SK-N-SH treated with all-trans-retinoic acid at 6 μM for 48 hours (cell line): ENCODE data around the gene NMT1.

Experiments used
- ATAC-seq: fragments of 200-7000 bp; cut with Tn5 transposase; 3 replicates; pipeline ENCODE4 v1.9.1; 2020; ENCODE audit warnings: mild to moderate bottlenecking, moderate library complexity
- BACH2 ChIP-seq: fragments of 250-450 bp; sonication (Bioruptor Pico); IDR thresholded peaks from 2 replicates; pipeline ENCODE4 v1.9.0; 2021; ENCODE audit warnings: mild to moderate bottlenecking, borderline replicate concordance
- CSDC2 ChIP-seq: fragments of 250-450 bp; sonication (Bioruptor Pico); IDR thresholded peaks from 2 replicates; pipeline ENCODE4 v1.5.0; 2020; ENCODE audit warnings: mild to moderate bottlenecking, moderate library complexity
- ESRRG ChIP-seq: fragments of 250-450 bp; sonication (Bioruptor Pico); IDR thresholded peaks from 2 replicates; pipeline ENCODE4 v1.6.1; 2021; ENCODE audit warnings: mild to moderate bottlenecking
- GLIS3 ChIP-seq: fragments of 250-450 bp; sonication (Bioruptor Pico); IDR thresholded peaks from 2 replicates; pipeline ENCODE4 v1.5.0; 2020; ENCODE audit warnings: mild to moderate bottlenecking, moderate library complexity
- ISL1 ChIP-seq: fragments of 250-450 bp; sonication (Bioruptor Pico); IDR thresholded peaks from 2 replicates; pipeline ENCODE4 v2.1.2; 2022; ENCODE audit warnings: mild to moderate bottlenecking, moderate library complexity
- OSR1 ChIP-seq: fragments of 250-450 bp; sonication (Bioruptor Pico); IDR thresholded peaks from 2 replicates; pipeline ENCODE4 v1.8.0; 2022; ENCODE audit warnings: moderate library complexity, mild to moderate bottlenecking, inconsistent platforms
- PPARA ChIP-seq: fragments of 250-450 bp; sonication (Bioruptor Pico); IDR thresholded peaks from 2 replicates; pipeline ENCODE4 v1.5.0; 2020; ENCODE audit warnings: mild to moderate bottlenecking, borderline replicate concordance
- RARB ChIP-seq: fragments of 250-450 bp; sonication (Bioruptor Pico); IDR thresholded peaks from 2 replicates; pipeline ENCODE4 v1.8.0; 2021; ENCODE audit warnings: mild to moderate bottlenecking, moderate library complexity
- SNAI2 ChIP-seq: fragments of 250-450 bp; sonication (Bioruptor Pico); IDR thresholded peaks from 2 replicates; pipeline ENCODE4 v1.5.0; 2020; ENCODE audit warnings: mild to moderate bottlenecking, moderate library complexity
- TOX ChIP-seq: fragments of 250-450 bp; sonication (Bioruptor Pico); IDR thresholded peaks from 2 replicates; pipeline ENCODE4 v1.8.0; 2021; ENCODE audit warnings: mild to moderate bottlenecking, moderate library complexity, borderline replicate concordance
- ZC3H10 ChIP-seq: fragments of 250-450 bp; sonication (Bioruptor Pico); IDR thresholded peaks from 2 replicates; pipeline ENCODE4 v1.5.1; 2021; ENCODE audit warnings: mild to moderate bottlenecking, moderate library complexity
- ZFP30 ChIP-seq: fragments of 450-650 bp; formaldehyde crosslinking; IDR thresholded peaks from 2 replicates; pipeline ENCODE4 v1.5.0; 2022; ENCODE audit warnings: mild to moderate bottlenecking, moderate library complexity
- ZNF565 ChIP-seq: fragments of 450-650 bp; formaldehyde crosslinking; conservative IDR thresholded peaks from 2 replicates; pipeline ENCODE4 v1.5.0; 2020; ENCODE audit warnings: low read depth, mild to moderate bottlenecking, moderate library complexity
- ZNF70 ChIP-seq: fragments of 450-650 bp; formaldehyde crosslinking; IDR thresholded peaks from 2 replicates; pipeline ENCODE4 v1.5.0; 2020; ENCODE audit warnings: mild to moderate bottlenecking, moderate library complexity
- ZNF8 ChIP-seq: fragments of 450-650 bp; formaldehyde crosslinking; IDR thresholded peaks from 2 replicates; pipeline ENCODE4 v1.5.0; 2020; ENCODE audit warnings: mild to moderate bottlenecking, moderate library complexity
- TF ChIP-seq, protein P1 (sequence below): fragments of 250-450 bp; sonication (Bioruptor Pico); IDR thresholded peaks from 2 replicates; pipeline ENCODE4 v1.8.0; 2020; ENCODE audit warnings: mild to moderate bottlenecking, moderate library complexity, borderline replicate concordance
- TF ChIP-seq, protein P2 (sequence below): fragments of 250-450 bp; sonication (Bioruptor Pico); IDR thresholded peaks from 2 replicates; pipeline ENCODE4 v1.5.1; 2021; ENCODE audit warnings: mild to moderate bottlenecking, moderate library complexity
- TF ChIP-seq, protein P3 (sequence below): fragments of 250-450 bp; sonication (Bioruptor Pico); IDR thresholded peaks from 2 replicates; pipeline ENCODE4 v1.5.1; 2020; ENCODE audit warnings: low read depth, mild to moderate bottlenecking, moderate library complexity
- TF ChIP-seq, protein P4 (sequence below): fragments of 250-450 bp; sonication (Bioruptor Pico); IDR thresholded peaks from 2 replicates; pipeline ENCODE4 v1.5.0; 2020; ENCODE audit warnings: mild to moderate bottlenecking, moderate library complexity
- TF ChIP-seq, protein P5 (sequence below): fragments of 250-450 bp; sonication (Bioruptor Pico); IDR thresholded peaks from 2 replicates; pipeline ENCODE4 v1.8.0; 2021; ENCODE audit warnings: low read depth, mild to moderate bottlenecking, moderate library complexity, borderline replicate concordance

The NMT1 gene

DNA sequence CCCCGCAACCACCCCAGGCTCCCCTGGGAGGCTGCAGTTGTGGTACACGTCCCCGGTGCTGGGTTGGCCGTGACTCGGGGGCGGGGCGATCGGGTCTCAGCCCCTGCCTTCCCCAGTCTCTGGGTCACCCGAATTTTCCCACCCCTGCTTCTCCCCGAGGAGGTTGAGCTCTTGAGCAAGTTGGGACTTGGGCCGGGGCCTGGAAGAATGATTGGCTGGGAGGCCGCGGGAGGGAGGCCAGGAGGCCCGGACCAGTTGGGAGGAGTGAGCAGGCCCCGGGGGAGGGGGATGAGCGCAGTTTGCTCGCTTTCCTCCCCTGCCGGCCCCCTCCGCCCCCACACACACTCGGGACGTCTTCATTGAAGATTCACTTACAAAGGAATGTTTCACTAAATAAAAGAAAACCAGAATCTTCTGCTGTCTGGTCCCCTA, 82.7 kb downstream of the NMT1 start:
- ATAC-seq: no peak
- TF ChIP-seq, protein P1, sequence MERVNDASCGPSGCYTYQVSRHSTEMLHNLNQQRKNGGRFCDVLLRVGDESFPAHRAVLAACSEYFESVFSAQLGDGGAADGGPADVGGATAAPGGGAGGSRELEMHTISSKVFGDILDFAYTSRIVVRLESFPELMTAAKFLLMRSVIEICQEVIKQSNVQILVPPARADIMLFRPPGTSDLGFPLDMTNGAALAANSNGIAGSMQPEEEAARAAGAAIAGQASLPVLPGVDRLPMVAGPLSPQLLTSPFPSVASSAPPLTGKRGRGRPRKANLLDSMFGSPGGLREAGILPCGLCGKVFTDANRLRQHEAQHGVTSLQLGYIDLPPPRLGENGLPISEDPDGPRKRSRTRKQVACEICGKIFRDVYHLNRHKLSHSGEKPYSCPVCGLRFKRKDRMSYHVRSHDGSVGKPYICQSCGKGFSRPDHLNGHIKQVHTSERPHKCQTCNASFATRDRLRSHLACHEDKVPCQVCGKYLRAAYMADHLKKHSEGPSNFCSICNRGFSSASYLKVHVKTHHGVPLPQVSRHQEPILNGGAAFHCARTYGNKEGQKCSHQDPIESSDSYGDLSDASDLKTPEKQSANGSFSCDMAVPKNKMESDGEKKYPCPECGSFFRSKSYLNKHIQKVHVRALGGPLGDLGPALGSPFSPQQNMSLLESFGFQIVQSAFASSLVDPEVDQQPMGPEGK: no peak
- TF ChIP-seq RARB (no peak), PPARA (no peak), ISL1 (CRISPR knock-in tag) (no peak), BACH2 (CRISPR knock-in tag) (no peak), GLIS3 (CRISPR knock-in tag) (no peak), ZNF70 (no peak), CSDC2 (no peak), TOX (CRISPR knock-in tag) (no peak), ZNF8 (CRISPR knock-in tag) (no peak), ZFP30 (CRISPR knock-in tag) (no peak), ZNF565 (CRISPR knock-in tag) (no peak), ESRRG (CRISPR knock-in tag) (no peak), ZC3H10 (CRISPR knock-in tag) (no peak)
- TF ChIP-seq, protein P2, sequence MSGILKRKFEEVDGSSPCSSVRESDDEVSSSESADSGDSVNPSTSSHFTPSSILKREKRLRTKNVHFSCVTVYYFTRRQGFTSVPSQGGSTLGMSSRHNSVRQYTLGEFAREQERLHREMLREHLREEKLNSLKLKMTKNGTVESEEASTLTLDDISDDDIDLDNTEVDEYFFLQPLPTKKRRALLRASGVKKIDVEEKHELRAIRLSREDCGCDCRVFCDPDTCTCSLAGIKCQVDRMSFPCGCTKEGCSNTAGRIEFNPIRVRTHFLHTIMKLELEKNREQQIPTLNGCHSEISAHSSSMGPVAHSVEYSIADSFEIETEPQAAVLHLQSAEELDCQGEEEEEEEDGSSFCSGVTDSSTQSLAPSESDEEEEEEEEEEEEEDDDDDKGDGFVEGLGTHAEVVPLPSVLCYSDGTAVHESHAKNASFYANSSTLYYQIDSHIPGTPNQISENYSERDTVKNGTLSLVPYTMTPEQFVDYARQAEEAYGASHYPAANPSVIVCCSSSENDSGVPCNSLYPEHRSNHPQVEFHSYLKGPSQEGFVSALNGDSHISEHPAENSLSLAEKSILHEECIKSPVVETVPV: no peak
- TF ChIP-seq, protein P3, sequence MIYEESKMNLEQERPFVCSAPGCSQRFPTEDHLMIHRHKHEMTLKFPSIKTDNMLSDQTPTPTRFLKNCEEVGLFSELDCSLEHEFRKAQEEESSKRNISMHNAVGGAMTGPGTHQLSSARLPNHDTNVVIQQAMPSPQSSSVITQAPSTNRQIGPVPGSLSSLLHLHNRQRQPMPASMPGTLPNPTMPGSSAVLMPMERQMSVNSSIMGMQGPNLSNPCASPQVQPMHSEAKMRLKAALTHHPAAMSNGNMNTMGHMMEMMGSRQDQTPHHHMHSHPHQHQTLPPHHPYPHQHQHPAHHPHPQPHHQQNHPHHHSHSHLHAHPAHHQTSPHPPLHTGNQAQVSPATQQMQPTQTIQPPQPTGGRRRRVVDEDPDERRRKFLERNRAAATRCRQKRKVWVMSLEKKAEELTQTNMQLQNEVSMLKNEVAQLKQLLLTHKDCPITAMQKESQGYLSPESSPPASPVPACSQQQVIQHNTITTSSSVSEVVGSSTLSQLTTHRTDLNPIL (CRISPR knock-in tag): no peak
- TF ChIP-seq, protein P4, sequence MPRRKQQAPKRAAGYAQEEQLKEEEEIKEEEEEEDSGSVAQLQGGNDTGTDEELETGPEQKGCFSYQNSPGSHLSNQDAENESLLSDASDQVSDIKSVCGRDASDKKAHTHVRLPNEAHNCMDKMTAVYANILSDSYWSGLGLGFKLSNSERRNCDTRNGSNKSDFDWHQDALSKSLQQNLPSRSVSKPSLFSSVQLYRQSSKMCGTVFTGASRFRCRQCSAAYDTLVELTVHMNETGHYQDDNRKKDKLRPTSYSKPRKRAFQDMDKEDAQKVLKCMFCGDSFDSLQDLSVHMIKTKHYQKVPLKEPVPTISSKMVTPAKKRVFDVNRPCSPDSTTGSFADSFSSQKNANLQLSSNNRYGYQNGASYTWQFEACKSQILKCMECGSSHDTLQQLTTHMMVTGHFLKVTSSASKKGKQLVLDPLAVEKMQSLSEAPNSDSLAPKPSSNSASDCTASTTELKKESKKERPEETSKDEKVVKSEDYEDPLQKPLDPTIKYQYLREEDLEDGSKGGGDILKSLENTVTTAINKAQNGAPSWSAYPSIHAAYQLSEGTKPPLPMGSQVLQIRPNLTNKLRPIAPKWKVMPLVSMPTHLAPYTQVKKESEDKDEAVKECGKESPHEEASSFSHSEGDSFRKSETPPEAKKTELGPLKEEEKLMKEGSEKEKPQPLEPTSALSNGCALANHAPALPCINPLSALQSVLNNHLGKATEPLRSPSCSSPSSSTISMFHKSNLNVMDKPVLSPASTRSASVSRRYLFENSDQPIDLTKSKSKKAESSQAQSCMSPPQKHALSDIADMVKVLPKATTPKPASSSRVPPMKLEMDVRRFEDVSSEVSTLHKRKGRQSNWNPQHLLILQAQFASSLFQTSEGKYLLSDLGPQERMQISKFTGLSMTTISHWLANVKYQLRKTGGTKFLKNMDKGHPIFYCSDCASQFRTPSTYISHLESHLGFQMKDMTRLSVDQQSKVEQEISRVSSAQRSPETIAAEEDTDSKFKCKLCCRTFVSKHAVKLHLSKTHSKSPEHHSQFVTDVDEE: no peak
- TF ChIP-seq, protein P5, sequence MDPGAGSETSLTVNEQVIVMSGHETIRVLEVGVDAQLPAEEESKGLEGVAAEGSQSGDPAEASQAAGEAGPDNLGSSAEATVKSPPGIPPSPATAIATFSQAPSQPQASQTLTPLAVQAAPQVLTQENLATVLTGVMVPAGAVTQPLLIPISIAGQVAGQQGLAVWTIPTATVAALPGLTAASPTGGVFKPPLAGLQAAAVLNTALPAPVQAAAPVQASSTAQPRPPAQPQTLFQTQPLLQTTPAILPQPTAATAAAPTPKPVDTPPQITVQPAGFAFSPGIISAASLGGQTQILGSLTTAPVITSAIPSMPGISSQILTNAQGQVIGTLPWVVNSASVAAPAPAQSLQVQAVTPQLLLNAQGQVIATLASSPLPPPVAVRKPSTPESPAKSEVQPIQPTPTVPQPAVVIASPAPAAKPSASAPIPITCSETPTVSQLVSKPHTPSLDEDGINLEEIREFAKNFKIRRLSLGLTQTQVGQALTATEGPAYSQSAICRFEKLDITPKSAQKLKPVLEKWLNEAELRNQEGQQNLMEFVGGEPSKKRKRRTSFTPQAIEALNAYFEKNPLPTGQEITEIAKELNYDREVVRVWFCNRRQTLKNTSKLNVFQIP (CRISPR knock-in tag): no peak
- TF ChIP-seq, all 23 proteins: peak for 0

DNA sequence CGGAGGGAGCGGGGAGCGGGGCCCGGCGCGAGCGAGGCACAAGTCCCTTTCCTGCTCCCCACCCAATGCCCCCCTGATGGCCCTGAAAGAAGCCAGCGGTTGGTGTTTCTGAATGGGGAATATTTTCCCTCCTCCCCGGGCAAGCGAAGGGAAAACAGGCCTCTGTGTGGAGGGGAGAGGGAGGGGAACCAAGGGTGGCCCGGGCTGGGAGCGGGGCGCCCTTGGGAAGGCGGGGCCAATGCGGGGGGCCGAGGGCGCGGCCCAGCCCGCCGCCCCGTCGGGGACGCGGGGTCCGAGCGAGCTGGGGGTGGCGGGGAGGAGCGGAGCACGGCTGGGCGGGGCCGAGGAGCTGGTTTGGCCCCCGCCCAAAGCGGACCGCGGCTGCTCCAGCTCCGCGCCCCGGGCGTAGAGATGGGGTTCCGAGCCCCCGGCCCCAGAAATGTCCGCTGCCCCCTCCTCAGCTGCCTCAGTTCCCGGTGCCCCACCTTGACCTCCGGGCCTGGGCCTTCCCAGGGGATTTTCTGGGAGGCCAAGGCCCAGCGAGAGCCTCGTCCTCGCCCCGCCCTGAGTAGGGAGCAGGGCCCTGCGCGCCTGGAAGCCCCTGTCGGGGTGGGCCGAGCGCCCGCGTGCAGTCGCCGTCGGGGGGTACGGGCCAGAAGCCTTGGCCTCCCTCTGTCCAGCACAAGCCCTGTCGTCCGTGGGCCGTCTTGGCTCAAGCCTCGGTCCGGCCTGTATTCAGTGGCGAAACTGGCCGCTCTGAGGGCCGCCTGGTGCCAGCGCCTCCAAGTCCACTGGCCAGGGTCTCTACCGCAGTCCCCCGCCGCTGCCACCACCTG, 83.3 kb downstream of the NMT1 start:
- no peak for ATAC-seq
- TF ChIP-seq PPARA: no peak
- TF ChIP-seq BACH2 (CRISPR knock-in tag): no peak
- no peak for TF ChIP-seq ZNF565 (CRISPR knock-in tag)
- TF ChIP-seq, protein P2: no peak

DNA sequence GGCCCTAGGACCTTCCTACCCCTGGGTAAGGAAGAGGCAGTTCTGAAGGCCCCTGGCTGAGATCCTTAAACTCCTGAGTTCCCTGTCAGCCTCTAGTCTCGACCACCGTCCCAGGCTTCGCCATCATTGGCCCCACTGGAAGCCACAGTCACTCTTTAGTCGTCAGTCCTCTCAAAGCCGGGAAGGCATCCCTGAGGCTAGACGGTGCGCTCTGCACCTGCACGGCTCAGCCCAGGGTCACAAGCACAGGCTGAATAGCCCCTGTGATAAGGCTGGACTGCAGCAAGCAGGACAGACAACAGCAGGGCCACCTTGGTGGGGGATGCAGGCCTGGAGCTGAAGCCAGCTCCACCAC, 83.9 kb downstream of the NMT1 start:
- ATAC-seq: no peak
- no peak for TF ChIP-seq ISL1 (CRISPR knock-in tag)
- no peak for TF ChIP-seq GLIS3 (CRISPR knock-in tag)
- TF ChIP-seq ZNF70: no peak
- no peak for TF ChIP-seq ESRRG (CRISPR knock-in tag)
- TF ChIP-seq, protein P3 (CRISPR knock-in tag): no peak
- TF ChIP-seq SNAI2: no peak
- no peak for TF ChIP-seq ZC3H10 (CRISPR knock-in tag)
- TF ChIP-seq, protein P1: no peak
- no peak for TF ChIP-seq OSR1 (CRISPR knock-in tag)
